WI38 (cell line): ENCODE measurements around the gene PRKAR1B.

Experiments used
- H3K4me3 ChIP-seq: 2 replicates; pipeline ENCODE4 v1.5.1; 2011; ENCODE audit warnings: low read depth, mild to moderate bottlenecking, control low read depth, low read length
- TF ChIP-seq, protein P1 (sequence below): IDR thresholded peaks from 2 replicates; pipeline ENCODE4 v1.5.1; 2012; ENCODE audit warnings: low read depth, mild to moderate bottlenecking, control low read depth, low read length

Gene PRKAR1B

DNA sequence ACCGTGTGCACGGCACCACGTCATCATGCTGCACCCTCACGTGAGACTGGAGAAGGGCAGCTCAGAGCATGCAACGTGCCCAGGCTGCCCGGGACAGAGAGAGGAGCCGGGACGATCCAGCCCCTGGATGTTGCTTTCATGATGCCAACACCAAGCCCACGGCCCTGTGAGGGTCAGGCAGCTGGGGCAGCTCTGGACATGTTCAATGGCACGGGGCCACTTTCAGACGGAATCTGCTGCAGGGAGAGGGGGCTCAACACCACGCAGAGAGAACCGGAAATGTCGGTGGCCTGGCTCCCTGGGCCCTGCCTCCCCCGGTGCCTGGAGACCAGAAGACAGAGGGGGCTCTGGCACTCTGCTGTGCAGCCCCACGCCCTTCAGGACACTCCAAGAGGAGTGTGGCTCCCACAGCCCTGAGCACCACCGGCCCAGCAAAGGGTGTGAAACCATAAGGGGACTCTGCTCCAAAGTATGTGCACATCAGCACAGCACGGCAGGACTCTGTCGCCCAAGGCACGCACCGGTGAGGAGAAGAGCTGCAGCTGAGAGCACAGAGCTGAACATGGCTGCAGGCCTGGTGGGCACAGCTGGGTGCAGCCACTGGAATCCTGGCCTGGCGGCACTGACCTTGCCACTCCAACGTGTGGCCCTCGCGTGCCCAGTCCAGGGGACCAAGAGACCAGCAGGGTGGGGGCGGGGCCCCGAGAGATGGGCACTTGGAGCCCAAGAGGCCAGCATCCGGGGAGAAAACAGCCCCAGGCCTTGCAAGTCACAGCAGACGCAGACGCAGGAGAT lies 137.1 kb downstream of the PRKAR1B start:
- TF ChIP-seq, protein P1, sequence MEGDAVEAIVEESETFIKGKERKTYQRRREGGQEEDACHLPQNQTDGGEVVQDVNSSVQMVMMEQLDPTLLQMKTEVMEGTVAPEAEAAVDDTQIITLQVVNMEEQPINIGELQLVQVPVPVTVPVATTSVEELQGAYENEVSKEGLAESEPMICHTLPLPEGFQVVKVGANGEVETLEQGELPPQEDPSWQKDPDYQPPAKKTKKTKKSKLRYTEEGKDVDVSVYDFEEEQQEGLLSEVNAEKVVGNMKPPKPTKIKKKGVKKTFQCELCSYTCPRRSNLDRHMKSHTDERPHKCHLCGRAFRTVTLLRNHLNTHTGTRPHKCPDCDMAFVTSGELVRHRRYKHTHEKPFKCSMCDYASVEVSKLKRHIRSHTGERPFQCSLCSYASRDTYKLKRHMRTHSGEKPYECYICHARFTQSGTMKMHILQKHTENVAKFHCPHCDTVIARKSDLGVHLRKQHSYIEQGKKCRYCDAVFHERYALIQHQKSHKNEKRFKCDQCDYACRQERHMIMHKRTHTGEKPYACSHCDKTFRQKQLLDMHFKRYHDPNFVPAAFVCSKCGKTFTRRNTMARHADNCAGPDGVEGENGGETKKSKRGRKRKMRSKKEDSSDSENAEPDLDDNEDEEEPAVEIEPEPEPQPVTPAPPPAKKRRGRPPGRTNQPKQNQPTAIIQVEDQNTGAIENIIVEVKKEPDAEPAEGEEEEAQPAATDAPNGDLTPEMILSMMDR = no peak
- H3K4me3 ChIP-seq = no peak overlapping the region

DNA sequence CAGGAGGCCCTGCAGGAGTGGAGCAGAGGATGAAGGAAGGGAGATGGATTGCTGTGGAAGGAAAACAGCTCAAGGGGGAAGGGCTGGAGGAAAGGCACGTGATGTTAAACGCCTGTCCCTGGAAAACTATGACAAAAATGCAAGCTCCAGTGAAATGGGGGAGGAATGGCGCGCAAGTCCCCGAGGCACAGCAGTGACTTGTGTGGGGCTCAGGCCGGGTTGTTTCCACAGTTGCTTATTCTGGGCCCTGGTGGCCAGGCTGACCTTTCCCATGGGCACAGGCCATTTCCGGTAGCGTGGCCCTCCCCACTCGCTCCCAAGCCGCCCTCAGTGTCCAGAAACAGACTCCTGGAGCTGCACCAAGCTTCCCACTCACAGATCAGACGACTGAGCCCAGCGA lies 139.3 kb downstream of the PRKAR1B start:
- no peak overlapping the region for H3K4me3 ChIP-seq
- TF ChIP-seq, protein P1 = no peak

DNA sequence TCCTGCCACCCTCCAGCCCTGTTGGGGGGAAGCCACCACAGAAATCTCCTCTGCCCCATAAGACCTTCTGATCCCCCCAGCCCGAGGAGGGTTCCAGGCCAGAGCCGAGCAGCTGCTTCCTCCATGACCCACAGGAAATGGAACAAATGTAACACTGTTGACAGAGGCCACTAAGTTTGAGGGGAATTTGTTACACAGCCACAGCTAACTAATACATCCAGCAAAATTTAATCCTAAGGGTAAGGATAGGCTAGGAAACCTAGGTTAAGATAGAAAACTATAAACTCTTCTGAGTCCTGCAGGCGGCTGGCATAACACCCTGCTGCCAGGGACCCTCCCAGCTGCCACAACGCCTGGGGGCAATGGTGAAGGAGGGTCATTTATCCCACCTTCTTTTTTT lies 140.6 kb downstream of the PRKAR1B start:
- no peak overlapping the region for H3K4me3 ChIP-seq
- TF ChIP-seq, protein P1 = no peak

DNA sequence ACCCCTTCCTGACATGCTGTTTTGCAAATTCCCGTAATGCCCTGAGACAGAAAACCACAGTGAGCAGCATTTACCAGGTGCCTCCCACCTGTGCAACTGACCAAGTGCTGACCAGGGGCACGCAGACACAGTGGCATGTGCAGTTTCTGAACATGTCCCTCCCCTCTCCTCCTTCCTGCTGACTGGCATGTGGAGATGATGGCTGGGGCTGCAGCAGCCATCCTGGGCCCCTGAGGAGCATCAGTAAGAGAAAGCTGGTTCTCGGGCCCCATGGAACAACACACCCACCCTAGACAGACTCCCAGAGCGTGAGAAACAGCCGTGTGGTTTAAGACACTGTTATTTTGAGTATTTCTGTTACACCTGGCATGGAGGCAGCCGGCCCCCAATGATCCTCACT lies 141.2 kb downstream of the PRKAR1B start:
- TF ChIP-seq, protein P1 = no peak
- no peak overlapping the region for H3K4me3 ChIP-seq

DNA sequence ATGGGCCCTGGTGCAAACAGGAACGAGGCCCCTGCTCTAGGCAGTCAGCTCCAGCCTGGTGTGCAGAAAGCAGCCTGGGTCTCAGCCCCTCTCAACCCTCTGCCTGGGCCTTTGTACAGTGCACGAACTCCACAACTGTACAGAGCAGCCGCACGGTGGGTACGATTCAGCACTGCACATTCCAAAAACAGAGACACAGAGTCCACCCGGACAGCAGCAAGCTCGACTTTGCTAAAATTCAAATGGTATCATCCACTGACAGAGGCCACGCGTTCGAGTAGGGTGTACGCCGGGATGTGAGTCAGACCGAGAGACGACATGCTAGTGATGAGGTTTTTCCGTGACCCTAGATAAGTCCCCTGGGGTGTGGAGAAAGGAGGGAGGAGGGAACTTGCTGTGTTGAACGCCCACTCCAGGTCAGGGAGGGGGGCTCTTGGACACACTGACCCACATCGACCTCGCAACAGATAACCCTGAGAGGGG lies 141.8 kb downstream of the PRKAR1B start:
- no peak overlapping the region for H3K4me3 ChIP-seq
- TF ChIP-seq, protein P1 = no peak

DNA sequence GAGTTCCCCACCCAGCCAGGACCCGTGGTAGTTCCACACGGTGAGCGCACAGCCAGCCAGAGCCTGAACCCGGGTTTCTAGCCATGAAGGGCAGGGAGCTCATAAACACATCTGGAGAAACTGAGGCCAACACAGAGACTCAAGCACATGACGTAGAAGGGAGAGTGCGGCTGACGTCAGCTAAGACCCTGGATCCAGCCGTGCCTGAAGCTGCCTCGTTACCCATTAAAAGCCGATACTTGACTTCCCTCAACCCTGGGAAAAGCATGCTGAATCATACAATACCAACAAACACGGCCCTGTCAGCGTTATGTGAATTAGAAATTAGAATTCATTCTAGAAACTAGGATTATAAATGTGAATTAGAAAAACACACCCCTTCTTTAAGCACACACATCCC lies 142.3 kb downstream of the PRKAR1B start:
- TF ChIP-seq, protein P1 = no peak
- H3K4me3 ChIP-seq = no peak overlapping the region

DNA sequence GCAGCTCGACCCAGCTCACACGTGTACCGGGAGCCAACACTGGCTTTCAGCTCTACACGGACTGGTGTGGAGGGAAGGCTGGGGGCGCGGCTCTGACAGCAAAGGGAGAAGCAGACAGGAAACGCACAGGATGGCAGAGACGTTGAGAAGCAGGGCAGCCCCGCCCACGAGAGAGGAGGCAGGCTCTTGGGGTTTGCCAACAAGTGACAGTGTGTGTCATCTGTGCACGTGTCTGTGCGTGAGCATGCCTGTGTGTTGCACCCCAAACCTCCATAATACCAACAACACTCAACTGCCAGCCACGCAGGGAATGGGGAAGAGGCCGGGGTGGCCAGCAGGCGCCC lies 143.0 kb downstream of the PRKAR1B start:
- TF ChIP-seq, protein P1 = no peak
- no peak overlapping the region for H3K4me3 ChIP-seq
